Measurements from ENCODE around the gene FYCO1. TPM values are rescaled to one million over a fixed set of nuclear protein-coding genes. Genes with fewer than 3 reads are reported as not detected.

The FYCO1 gene
- total and polyA plus RNA-seq, 10 of the 15 experiments (the other 5 are each of a cell fraction or from before 2014, with no cell fraction given): 1.5 to 8.4 (median 6.5) TPM

- TF ChIP-seq RAD51 (IDR thresholded peaks at IDR 0.05): peak; percentile 86
- TF ChIP-seq EP300 (IDR thresholded peaks at IDR 0.05; ENCODE audit: borderline replicate concordance in 1 of 2, control insufficient read depth in 1 of 2, low read depth in 2 of 2, low read length in 2 of 2): peak; percentile 59 to 76; a peak in 3 of 4 replicates
- TF ChIP-seq ZNF384 (IDR thresholded peaks at IDR 0.05; ENCODE audit: borderline replicate concordance, low read depth, low read length): peak; percentile 80; the same call in 1 of the 2 replicates
- TF ChIP-seq NBN (IDR thresholded peaks at IDR 0.05): peak; percentile 86
- TF ChIP-seq NFYA (IDR thresholded peaks at IDR 0.05; ENCODE audit: borderline replicate concordance, low read depth, low read length): no peak
- peak; percentile 64 for TF ChIP-seq IKZF1 (conservative IDR thresholded peaks at IDR 0.05)
- TF ChIP-seq RAD21 (IDR thresholded peaks at IDR 0.05; ENCODE audit: insufficient read depth, low read depth, low read length): peak; percentile 3; the same call in 1 of the 2 replicates
- peak; percentile 62; the same call in 1 of the 2 replicates for TF ChIP-seq BACH1 (IDR thresholded peaks at IDR 0.05; ENCODE audit: borderline replicate concordance)
- TF ChIP-seq CBFB (IDR thresholded peaks at IDR 0.05; ENCODE audit: low read depth): peak; percentile 90
- peak; percentile 54; the same call in 1 of the 2 replicates for TF ChIP-seq ATF7 (IDR thresholded peaks at IDR 0.05; ENCODE audit: low read depth)
- peak; percentile 68 for TF ChIP-seq SKIL (IDR thresholded peaks at IDR 0.05; ENCODE audit: low read depth, poor library complexity, severe bottlenecking)
- TF ChIP-seq ATF2 (IDR thresholded peaks at IDR 0.05; ENCODE audit: low read length): peak; percentile 74; the same call in 1 of the 2 replicates
- no peak for TF ChIP-seq ZZZ3 (IDR thresholded peaks at IDR 0.05; ENCODE audit: control insufficient read depth, insufficient read length, low read depth)
- no peak for TF ChIP-seq CHD4 (IDR thresholded peaks at IDR 0.05)
- TF ChIP-seq CBX5 (IDR thresholded peaks at IDR 0.05; ENCODE audit: low read depth): peak; percentile 79; the same call in 1 of the 2 replicates
- peak; percentile 82 for TF ChIP-seq MLLT1 (IDR thresholded peaks at IDR 0.05)
- peak; percentile 88 to 90 for TF ChIP-seq BHLHE40 (IDR thresholded peaks at IDR 0.05; ENCODE audit: borderline replicate concordance in 1 of 2, low read depth in 2 of 2, low read length in 1 of 2)
- TF ChIP-seq EED (IDR thresholded peaks at IDR 0.05; ENCODE audit: low read depth): peak; percentile 75
- TF ChIP-seq NFIC (IDR thresholded peaks at IDR 0.05; ENCODE audit: low read depth, low read length): peak; percentile 88
- TF ChIP-seq PAX5 (IDR thresholded peaks at IDR 0.05; ENCODE audit: borderline replicate concordance, low read depth, low read length): peak; percentile 62; the same call in 1 of the 2 replicates
- peak; percentile 85; the same call in 1 of the 2 replicates for TF ChIP-seq ZBED1 (IDR thresholded peaks at IDR 0.05; ENCODE audit: borderline replicate concordance)
- no peak for TF ChIP-seq PRDM15 (CRISPR knock-in tag; IDR thresholded peaks at IDR 0.05)
- no peak for TF ChIP-seq NR2C1 (IDR thresholded peaks at IDR 0.05)
Measured at GRCh38 chr3:45904931-45905330, 90.7 kb downstream of the FYCO1 start (continued).

Data from GM12878 (cell line).